ENCODE data around the gene SARS1. TPM values are rescaled to one million over a fixed set of nuclear protein-coding genes. Genes with fewer than 3 reads are reported as not detected.

Gene SARS1
- polyA plus RNA-seq, 1 donor, result 140 TPM

DNA sequence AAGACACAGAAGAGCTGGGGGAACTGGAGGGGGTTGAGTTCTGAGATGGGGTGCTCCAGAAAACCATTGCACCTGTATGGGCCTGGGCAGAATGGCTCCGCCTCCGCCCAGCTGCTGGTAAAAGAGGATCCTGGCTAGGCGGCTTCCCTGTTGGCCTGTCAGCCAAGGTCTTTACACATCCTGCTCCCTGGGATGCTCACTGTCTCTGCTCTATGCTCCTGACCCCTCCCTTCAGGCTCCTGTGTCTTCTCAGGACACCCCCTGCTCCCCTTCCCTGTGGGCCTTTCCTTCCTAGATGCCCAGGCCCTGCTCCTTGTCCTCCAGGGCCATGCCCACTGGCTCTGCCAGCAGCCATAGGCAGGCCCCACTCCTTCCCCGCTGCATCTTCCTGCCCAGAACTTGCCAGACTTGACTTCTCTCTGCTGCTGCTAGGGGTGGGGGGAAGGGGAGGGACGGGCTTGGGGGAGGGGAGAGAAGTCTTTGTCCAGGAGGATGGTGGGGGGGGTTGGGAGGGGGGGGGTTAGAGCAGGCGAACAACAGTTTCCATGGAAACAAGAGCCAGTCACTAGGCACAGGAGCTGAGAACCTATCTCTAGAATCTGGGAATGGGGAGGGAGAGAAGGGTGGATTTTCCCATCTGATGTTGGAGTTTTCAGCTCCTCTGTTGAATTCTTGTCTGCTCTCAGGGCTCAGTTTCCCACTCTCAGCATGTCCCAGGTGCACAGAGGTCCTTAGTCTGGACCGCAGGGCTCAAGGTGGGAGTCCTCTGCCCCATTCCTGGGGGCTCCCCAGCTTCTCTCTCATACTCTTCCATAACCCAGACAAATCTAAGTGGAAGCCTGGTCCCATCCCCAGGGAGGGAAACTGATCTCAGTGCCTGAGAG is 46.2 kb downstream of the SARS1 start:
- no peak for DNase-seq

DNA sequence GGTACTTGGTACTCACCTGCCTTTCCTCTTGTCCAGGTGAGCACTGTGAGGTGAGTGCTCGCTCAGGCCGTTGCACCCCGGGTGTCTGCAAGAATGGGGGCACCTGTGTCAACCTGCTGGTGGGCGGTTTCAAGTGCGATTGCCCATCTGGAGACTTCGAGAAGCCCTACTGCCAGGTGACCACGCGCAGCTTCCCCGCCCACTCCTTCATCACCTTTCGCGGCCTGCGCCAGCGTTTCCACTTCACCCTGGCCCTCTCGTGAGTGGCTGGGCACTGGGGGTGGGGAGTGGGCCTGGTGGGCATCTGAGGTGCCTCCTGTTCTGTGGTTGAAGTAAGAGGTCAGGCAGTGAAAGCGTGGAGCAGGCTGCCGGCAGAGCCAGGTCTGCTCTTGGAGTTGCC is 47.3 kb downstream of the SARS1 start:
- DNase-seq, result no peak

DNA sequence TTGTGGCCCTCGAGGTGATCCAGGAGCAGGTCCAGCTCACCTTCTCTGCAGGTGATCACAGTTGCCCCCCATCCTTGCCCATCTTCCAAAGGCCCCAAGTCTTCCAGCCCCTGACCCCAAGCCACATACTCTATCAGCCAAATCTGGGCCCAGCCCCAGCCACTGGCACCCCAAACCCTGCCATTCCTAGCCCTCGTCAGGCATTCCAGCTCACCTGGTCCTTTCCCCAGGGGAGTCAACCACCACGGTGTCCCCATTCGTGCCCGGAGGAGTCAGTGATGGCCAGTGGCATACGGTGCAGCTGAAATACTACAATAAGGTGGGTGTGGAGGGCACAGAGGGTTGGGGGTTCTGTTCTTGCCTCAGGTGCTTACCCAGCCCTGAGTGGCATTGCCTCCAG is 47.9 kb downstream of the SARS1 start:
- DNase-seq, result no peak

DNA sequence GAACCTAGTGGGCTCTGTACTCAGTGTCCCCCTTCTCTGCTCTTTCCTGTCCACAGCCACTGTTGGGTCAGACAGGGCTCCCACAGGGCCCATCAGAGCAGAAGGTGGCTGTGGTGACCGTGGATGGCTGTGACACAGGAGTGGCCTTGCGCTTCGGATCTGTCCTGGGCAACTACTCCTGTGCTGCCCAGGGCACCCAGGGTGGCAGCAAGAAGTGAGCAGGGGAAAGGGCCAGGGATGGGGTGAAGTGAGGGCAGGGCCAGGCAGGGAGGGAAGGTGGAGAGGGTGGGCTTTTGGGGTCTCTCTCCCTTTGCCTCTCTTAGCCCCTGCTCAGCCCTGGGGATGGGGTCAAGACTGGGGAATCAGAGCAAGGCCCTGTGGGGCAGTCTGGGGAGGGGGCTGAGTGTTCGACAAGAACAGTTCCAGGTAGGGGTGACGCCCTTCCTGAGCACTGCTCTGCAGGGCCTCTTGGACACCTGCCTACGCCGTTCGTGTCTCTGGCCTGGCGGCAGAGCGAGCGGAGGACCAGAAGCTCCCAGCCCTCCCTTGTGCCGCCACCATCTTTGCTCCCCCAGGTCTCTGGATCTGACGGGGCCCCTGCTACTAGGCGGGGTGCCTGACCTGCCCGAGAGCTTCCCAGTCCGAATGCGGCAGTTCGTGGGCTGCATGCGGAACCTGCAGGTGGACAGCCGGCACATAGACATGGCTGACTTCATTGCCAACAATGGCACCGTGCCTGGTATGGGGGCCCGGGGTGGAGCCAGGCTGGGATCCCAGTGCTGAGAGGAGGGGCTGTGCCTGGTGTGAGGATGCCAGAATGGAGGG is 48.7 kb downstream of the SARS1 start:
- DNase-seq, result no peak

GRCh38 chr1:109263234-109263596 is 49.5 kb downstream of the SARS1 start:
- DNase-seq, result no peak

DNA sequence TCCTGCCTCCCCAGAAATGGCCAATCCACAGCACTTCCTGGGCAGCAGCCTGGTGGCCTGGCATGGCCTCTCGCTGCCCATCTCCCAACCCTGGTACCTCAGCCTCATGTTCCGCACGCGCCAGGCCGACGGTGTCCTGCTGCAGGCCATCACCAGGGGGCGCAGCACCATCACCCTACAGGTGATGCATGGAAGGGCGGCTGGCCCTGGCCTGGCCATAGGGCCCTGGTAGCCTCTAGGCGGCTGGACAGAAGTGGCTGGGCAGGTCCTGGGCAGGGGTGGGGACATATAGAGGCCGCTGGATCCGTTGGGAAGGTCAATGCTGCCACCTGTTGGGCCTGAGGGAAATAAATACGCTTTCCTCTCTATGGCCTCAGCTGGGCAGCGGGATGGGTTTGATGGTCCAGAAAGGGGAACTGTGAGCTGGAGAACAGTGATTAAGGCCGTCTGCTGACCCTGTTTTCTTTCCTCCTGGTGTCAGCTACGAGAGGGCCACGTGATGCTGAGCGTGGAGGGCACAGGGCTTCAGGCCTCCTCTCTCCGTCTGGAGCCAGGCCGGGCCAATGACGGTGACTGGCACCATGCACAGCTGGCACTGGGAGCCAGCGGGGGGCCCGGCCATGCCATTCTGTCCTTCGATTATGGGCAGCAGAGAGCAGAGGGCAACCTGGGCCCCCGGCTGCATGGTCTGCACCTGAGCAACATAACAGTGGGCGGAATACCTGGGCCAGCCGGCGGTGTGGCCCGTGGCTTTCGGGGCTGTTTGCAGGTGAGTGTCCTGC is 50.1 kb downstream of the SARS1 start:
- peak; percentile 75 for DNase-seq

DNA sequence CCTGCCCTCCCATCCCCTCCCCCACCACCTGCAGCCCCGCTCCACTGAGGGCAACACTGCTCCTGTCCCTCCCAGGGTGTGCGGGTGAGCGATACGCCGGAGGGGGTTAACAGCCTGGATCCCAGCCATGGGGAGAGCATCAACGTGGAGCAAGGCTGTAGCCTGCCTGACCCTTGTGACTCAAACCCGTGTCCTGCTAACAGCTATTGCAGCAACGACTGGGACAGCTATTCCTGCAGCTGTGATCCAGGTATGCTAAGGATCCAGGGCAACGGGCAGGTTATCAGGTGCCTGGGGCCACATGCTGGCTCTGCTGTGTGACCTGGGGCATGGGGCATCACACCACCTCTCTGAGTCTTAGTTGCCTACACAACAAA is 50.6 kb downstream of the SARS1 start:
- DNase-seq, result no peak

DNA sequence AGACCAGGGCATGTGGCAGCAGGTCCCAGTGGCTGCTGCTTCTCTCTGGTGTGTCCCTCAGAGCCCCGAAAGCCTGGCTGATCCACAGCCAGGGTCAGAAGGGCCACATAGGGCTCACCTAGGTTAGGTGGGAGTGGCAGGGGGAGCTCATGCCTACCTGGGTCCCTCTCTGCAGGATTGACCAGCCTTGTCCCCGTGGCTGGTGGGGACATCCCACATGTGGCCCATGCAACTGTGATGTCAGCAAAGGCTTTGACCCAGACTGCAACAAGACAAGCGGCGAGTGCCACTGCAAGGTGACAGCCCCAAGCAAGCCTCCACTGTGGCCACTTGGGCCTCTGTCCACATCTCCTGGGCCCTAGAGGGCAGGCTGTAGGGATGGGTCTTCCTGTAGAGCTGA is 51.3 kb downstream of the SARS1 start:
- no peak for DNase-seq

DNA sequence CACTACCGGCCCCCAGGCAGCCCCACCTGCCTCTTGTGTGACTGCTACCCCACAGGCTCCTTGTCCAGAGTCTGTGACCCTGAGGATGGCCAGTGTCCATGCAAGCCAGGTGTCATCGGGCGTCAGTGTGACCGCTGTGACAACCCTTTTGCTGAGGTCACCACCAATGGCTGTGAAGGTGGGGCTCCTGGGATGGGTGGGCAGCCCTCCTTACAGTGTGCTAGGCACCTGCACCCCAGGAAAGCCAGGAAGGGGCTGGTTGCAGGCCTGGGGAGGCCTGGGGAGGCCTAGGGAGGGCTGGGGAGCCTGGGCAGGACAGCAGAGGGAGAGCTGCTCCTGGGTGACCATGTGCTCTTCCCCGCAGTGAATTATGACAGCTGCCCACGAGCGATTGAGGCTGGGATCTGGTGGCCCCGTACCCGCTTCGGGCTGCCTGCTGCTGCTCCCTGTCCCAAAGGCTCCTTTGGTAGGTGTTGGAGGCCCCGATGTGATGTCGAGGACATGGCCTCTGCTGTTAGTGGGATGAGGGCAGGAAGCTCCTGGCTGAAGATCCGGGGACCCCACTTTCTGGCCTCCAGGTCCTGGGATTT is 52.1 kb downstream of the SARS1 start:
- DNase-seq, result no peak

GRCh38 chr1:109266965-109267364 is 53.2 kb downstream of the SARS1 start:
- no peak for DNase-seq

DNA sequence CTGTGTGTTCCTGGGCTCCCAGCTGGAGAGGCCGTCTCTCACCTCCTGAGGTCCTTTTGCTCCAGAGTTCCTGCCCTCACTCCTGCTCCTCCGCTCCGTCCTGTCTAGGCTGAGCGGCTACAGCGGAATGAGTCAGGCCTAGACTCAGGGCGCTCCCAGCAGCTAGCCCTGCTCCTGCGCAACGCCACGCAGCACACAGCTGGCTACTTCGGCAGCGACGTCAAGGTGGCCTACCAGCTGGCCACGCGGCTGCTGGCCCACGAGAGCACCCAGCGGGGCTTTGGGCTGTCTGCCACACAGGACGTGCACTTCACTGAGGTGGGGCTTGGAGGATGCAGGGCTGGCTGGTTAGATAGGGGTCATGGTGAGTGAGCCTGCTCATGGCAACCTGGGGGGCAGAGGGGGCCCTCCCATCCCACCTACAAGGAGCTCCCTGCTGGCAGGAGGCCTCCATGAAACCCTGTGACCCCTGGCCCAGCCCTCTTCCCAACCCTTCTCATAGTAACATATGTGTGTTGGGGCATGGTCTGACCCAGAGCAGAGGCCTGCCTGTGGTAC is 54.1 kb downstream of the SARS1 start:
- DNase-seq, result no peak

DNA sequence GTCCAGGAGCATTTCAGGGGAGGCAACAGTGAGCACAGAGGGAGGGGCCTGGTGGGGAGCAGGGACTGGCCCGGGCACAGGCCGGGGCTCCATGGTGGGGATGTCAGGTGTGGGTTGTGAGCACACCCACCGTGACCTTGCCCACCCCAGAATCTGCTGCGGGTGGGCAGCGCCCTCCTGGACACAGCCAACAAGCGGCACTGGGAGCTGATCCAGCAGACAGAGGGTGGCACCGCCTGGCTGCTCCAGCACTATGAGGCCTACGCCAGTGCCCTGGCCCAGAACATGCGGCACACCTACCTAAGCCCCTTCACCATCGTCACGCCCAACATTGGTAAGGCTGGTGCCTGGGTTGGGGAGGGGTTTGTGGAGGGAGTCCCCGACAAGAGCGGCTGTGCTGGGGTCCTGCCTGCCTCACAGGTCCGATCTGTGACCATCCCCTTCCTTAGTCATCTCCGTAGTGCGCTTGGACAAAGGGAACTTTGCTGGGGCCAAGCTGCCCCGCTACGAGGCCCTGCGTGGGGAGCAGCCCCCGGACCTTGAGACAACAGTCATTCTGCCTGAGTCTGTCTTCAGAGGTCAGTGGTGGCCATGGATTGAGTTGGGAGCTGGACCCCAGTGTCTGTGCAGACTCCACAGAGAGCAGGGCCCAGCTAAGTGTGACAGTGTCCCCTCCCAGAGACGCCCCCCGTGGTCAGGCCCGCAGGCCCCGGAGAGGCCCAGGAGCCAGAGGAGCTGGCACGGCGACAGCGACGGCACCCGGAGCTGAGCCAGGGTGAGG is 54.9 kb downstream of the SARS1 start:
- DNase-seq, result no peak

DNA sequence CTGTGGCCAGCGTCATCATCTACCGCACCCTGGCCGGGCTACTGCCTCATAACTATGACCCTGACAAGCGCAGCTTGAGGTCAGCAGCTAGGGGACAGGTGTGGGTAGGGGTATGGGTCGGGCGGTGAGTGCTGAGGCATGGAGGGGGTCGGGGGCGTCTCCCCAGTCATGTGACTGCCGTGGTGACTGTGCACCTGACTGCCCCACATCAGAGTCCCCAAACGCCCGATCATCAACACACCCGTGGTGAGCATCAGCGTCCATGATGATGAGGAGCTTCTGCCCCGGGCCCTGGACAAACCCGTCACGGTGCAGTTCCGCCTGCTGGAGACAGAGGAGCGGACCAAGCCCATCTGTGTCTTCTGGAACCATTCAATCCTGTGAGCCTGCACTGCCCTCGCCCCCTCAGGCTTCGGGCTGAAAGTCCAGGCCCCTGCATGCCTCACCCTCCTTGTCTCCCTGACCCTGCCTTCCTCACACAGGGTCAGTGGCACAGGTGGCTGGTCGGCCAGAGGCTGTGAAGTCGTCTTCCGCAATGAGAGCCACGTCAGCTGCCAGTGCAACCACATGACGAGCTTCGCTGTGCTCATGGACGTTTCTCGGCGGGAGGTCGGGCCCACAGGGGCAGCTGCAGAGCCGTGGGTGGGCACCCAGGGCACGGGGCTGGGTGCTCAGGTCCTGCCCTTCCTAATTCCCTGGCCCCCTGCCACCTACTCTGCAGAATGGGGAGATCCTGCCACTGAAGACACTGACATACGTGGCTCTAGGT is 55.7 kb downstream of the SARS1 start:
- no peak for DNase-seq

GRCh38 chr1:109269981-109270622 is 56.4 kb downstream of the SARS1 start:
- no peak for DNase-seq

GRCh38 chr1:109270623-109271317 is 57.1 kb downstream of the SARS1 start:
- no peak for DNase-seq

DNA sequence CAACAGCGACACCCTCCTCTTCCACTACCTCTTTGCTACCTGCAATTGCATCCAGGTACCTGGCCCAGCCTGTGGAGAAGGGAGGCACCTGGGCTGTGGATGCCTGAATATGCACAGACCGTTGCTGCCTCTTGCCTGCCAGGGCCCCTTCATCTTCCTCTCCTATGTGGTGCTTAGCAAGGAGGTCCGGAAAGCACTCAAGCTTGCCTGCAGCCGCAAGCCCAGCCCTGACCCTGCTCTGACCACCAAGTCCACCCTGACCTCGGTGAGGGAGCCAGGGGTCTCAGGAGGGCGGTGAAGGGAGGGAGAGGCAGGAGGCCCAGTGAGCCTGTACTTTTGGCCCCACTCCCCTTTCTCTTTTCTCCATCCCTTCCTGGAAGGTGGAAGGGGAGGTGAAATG is 57.7 kb downstream of the SARS1 start:
- no peak for DNase-seq

- no peak for DNase-seq
Observed at GRCh38 chr1:109272021-109272799, 58.5 kb downstream of the SARS1 start.

DNA sequence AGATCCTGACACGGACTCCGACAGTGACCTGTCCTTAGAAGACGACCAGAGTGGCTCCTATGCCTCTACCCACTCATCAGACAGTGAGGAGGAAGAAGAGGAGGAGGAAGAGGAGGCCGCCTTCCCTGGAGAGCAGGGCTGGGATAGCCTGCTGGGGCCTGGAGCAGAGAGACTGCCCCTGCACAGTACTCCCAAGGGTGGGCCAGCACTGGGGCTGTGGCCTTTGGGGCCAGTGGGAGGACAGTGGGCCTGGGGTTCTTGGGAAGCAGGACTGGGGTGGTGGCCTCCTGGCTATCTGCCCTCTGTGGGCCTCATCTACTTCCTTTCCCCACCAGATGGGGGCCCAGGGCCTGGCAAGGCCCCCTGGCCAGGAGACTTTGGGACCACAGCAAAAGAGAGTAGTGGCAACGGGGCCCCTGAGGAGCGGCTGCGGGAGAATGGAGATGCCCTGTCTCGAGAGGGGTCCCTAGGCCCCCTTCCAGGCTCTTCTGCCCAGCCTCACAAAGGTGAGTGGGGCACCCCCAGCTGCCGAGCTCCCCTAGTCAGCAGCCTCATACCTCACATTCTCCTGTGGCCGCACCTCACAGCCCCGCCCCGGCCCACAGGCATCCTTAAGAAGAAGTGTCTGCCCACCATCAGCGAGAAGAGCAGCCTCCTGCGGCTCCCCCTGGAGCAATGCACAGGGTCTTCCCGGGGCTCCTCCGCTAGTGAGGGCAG is 59.3 kb downstream of the SARS1 start:
- DNase-seq, result no peak
